Globus pallidus (tissue), 1 donor: ENCODE results near the gene HARS1.
"Not testable (repeated sequence)": the region's sequence is repeated elsewhere in the genome, so short reads cannot be mapped to it uniquely, and the experiment has no call there.

Experiments used
- DNase-seq: peaks from one replicate; pipeline ENCODE4 v3.0.0-alpha.2; 2015; ENCODE audit warnings: low spot score

The HARS1 gene

GRCh38 chr5:140690941-140691924, at the start of gene HARS1, which contains the start of gene HARS2:
TSS of gene HARS1 (minus strand) at chr5:140691370. CDS start at chr5:140691304, 66 bp downstream.
TSS of gene HARS2 (plus strand) at chr5:140691455. CDS start at chr5:140691649, 194 bp downstream.
- DNase-seq: peak; percentile 89

- no peak for DNase-seq
Measured at GRCh38 chr5:140737486-140737885, 46.3 kb upstream of the HARS1 start.

GRCh38 chr5:140734354-140734753, 43.2 kb upstream of the HARS1 start:
- DNase-seq: no peak

GRCh38 chr5:140733098-140733497, 41.9 kb upstream of the HARS1 start:
- DNase-seq: no peak

- peak; percentile 14 for DNase-seq
Measured at GRCh38 chr5:140725799-140726471, 34.8 kb upstream of the HARS1 start.

GRCh38 chr5:140721395-140721794, 30.2 kb upstream of the HARS1 start:
- not testable (repeated sequence) for DNase-seq

GRCh38 chr5:140720738-140721137, 29.6 kb upstream of the HARS1 start:
- DNase-seq: not testable (repeated sequence)

- no peak for DNase-seq
Measured at GRCh38 chr5:140718266-140718592, 27.1 kb upstream of the HARS1 start.

- DNase-seq: not testable (repeated sequence)
Measured at GRCh38 chr5:140716238-140716637, 25.1 kb upstream of the HARS1 start.

GRCh38 chr5:140713562-140714094, 22.5 kb upstream of the HARS1 start:
- DNase-seq: no peak

- DNase-seq: no peak
Measured at GRCh38 chr5:140711794-140712193, 20.6 kb upstream of the HARS1 start.

GRCh38 chr5:140710899-140711552, 19.9 kb upstream of the HARS1 start:
- peak; percentile 81 for DNase-seq

GRCh38 chr5:140708787-140709186, 17.6 kb upstream of the HARS1 start:
- not testable (repeated sequence) for DNase-seq

GRCh38 chr5:140707812-140708211, 16.6 kb upstream of the HARS1 start:
- no peak for DNase-seq

GRCh38 chr5:140700177-140701144, 9.3 kb upstream of the HARS1 start, which contains the start of gene ZMAT2:
TSS of gene ZMAT2 (plus strand) at chr5:140700447. CDS start at chr5:140700461, 14 bp downstream.
- peak; percentile 99 for DNase-seq

GRCh38 chr5:140696891-140697492, 5.8 kb upstream of the HARS1 start:
- DNase-seq: no peak

GRCh38 chr5:140694276-140694675, 3.1 kb upstream of the HARS1 start:
- DNase-seq: no peak

GRCh38 chr5:140690376-140690932, 716 bp downstream of the HARS1 start:
- no peak for DNase-seq

GRCh38 chr5:140678993-140679392, 12.2 kb downstream of the HARS1 start:
- no peak for DNase-seq

GRCh38 chr5:140677947-140678346, 13.2 kb downstream of the HARS1 start:
- DNase-seq: no peak
